H9 (cell line): ENCODE data around the gene ACVR1. TPM values are rescaled to one million over a fixed set of nuclear protein-coding genes. Genes with fewer than 3 reads are reported as not detected.

Experiments used
- DNase-seq: peaks from one replicate; pipeline ENCODE4 v3.0.0-alpha.2; 2017
- H2AFZ ChIP-seq: one replicate; pipeline ENCODE4 v1.6.1; 2013; ENCODE audit warnings: mild to moderate bottlenecking, low read length, control low read depth, moderate library complexity
- H2AK5ac ChIP-seq: 2 replicates; pipeline ENCODE4 v1.6.1; 2013; ENCODE audit warnings: low read length, control low read depth, mixed read lengths; ENCODE audit not compliant: insufficient read length
- H2BK120ac ChIP-seq: one replicate; pipeline ENCODE4 v1.6.1; 2013; ENCODE audit warnings: low read depth, mild to moderate bottlenecking, low read length, control low read depth, inconsistent platforms; ENCODE audit not compliant: poor library complexity, severe bottlenecking
- H2BK12ac ChIP-seq: 2 replicates; pipeline ENCODE4 v1.6.1; 2013; ENCODE audit warnings: low read length, control low read depth, mixed read lengths, low read depth; ENCODE audit not compliant: insufficient read length
- H2BK15ac ChIP-seq: 2 replicates; pipeline ENCODE4 v1.6.1; 2013; ENCODE audit warnings: low read depth, low read length, control low read depth
- H2BK20ac ChIP-seq: one replicate; pipeline ENCODE4 v1.6.1; 2013; ENCODE audit warnings: low read depth, mild to moderate bottlenecking, low read length, control low read depth, inconsistent platforms; ENCODE audit not compliant: poor library complexity, severe bottlenecking
- H2BK5ac ChIP-seq: 2 replicates; pipeline ENCODE4 v1.6.1; 2013; ENCODE audit warnings: low read length, control low read depth, mixed read lengths; ENCODE audit not compliant: insufficient read length
- H3K14ac ChIP-seq: 2 replicates; pipeline ENCODE4 v1.6.1; 2013; ENCODE audit warnings: low read length, control low read depth; ENCODE audit not compliant: insufficient read depth
- H3K18ac ChIP-seq: 2 replicates; pipeline ENCODE4 v1.6.1; 2013; ENCODE audit warnings: low read depth, mild to moderate bottlenecking, mixed read lengths, low read length, control low read depth; ENCODE audit not compliant: insufficient read length
- H3K23ac ChIP-seq: 2 replicates; pipeline ENCODE4 v1.6.1; 2013; ENCODE audit warnings: low read length, control low read depth, mixed read lengths, low read depth; ENCODE audit not compliant: insufficient read length
- H3K23me2 ChIP-seq: 2 replicates; pipeline ENCODE4 v1.6.1; 2013; ENCODE audit warnings: low read depth, mild to moderate bottlenecking, mixed read lengths, low read length, control low read depth; ENCODE audit not compliant: insufficient read length, poor library complexity, severe bottlenecking
- H3K27ac ChIP-seq: 2 replicates; pipeline ENCODE4 v1.5.1; 2013; ENCODE audit warnings: low read length, control low read depth, mixed read lengths, low read depth; ENCODE audit not compliant: insufficient read length
- H3K27me3 ChIP-seq: 2 replicates; pipeline ENCODE4 v1.6.1; 2013; ENCODE audit warnings: low read length, control low read depth, inconsistent platforms; ENCODE audit not compliant: insufficient read depth
- H3K4ac ChIP-seq: 2 replicates; pipeline ENCODE4 v1.6.1; 2013; ENCODE audit warnings: low read depth, mild to moderate bottlenecking, control low read depth, inconsistent platforms, low read length, moderate library complexity
- H3K4me1 ChIP-seq: 2 replicates; pipeline ENCODE4 v1.6.1; 2013; ENCODE audit warnings: low read length, control low read depth, inconsistent platforms; ENCODE audit not compliant: insufficient read depth
- H3K4me2 ChIP-seq: 2 replicates; pipeline ENCODE4 v1.6.1; 2013; ENCODE audit warnings: low read length, control low read depth, mixed read lengths; ENCODE audit not compliant: insufficient read length, insufficient read depth
- H3K56ac ChIP-seq: 2 replicates; pipeline ENCODE4 v1.6.1; 2013; ENCODE audit warnings: low read depth, mild to moderate bottlenecking, mixed read lengths, low read length, control low read depth; ENCODE audit not compliant: insufficient read length
- H3K79me1 ChIP-seq: 2 replicates; pipeline ENCODE4 v1.6.1; 2013; ENCODE audit warnings: low read depth, mild to moderate bottlenecking, moderate library complexity, low read length, control low read depth, inconsistent platforms; ENCODE audit not compliant: insufficient read depth, poor library complexity, severe bottlenecking
- H3K79me2 ChIP-seq: 2 replicates; pipeline ENCODE4 v1.6.1; 2013; ENCODE audit warnings: low read length, control low read depth, inconsistent platforms; ENCODE audit not compliant: insufficient read depth
- H3K9ac ChIP-seq: 2 replicates; pipeline ENCODE4 v1.6.1; 2013; ENCODE audit warnings: low read length, control low read depth, mixed read lengths; ENCODE audit not compliant: insufficient read length; ENCODE audit errors: extremely low read depth
- H3K9me3 ChIP-seq: one replicate; pipeline ENCODE4 v1.6.1; 2013; ENCODE audit warnings: low read depth, low read length, inconsistent platforms; ENCODE audit not compliant: control insufficient read depth
- H3T11ph ChIP-seq: one replicate; pipeline ENCODE4 v1.6.1; 2013; ENCODE audit warnings: mild to moderate bottlenecking, low read length, control low read depth, inconsistent platforms
- H4K20me1 ChIP-seq: one replicate; pipeline ENCODE4 v1.6.1; 2013; ENCODE audit not compliant: control insufficient read depth, insufficient read length, insufficient read depth
- H4K5ac ChIP-seq: 2 replicates; pipeline ENCODE4 v1.6.1; 2013; ENCODE audit warnings: low read depth, mild to moderate bottlenecking, mixed read lengths, low read length, control low read depth; ENCODE audit not compliant: insufficient read length
- H4K8ac ChIP-seq: replicated peaks from 2 replicates; pipeline ENCODE4 v1.6.1; 2013; ENCODE audit warnings: low read length, control low read depth, mixed read lengths, low read depth; ENCODE audit not compliant: insufficient read length
- H4K91ac ChIP-seq: 2 replicates; pipeline ENCODE4 v1.6.1; 2013; ENCODE audit warnings: low read depth, mild to moderate bottlenecking, moderate library complexity, mixed read lengths, low read length, control low read depth; ENCODE audit not compliant: insufficient read length
- H3K27ac Mint-ChIP-seq, 3 experiments: 2 replicates in 2 of 3; 3 replicates in 1 of 3; pipeline ENCODE4 v1.8.0; 2020 to 2021; ENCODE audit warnings: mixed read lengths in 3 of 3, mild to moderate bottlenecking in 1 of 3, moderate library complexity in 1 of 3
- H3K27me3 Mint-ChIP-seq: 2 replicates; pipeline ENCODE4 v1.8.0; 2021; ENCODE audit warnings: low read depth, mild to moderate bottlenecking, moderate library complexity, mixed read lengths
- H3K36me3 Mint-ChIP-seq, 3 experiments: 2 replicates in 2 of 3; 3 replicates in 1 of 3; pipeline ENCODE4 v1.8.0; 2020 to 2021; ENCODE audit warnings: low read depth in 3 of 3, mixed read lengths in 3 of 3; ENCODE audit not compliant: insufficient read depth in 1 of 3
- H3K4me1 Mint-ChIP-seq, 2 experiments: 2 replicates each; pipeline ENCODE4 v1.8.0; 2020; ENCODE audit warnings: mixed read lengths in 2 of 2
- H3K4me3 Mint-ChIP-seq, 2 experiments: 2 replicates in 1 of 2; 3 replicates in 1 of 2; pipeline ENCODE4 v1.8.0; 2020 to 2021; ENCODE audit warnings: mild to moderate bottlenecking in 2 of 2, mixed read lengths in 2 of 2, moderate library complexity in 1 of 2
- H3K9me3 Mint-ChIP-seq, 2 experiments: 2 replicates in 1 of 2; 3 replicates in 1 of 2; pipeline ENCODE4 v1.8.0; 2020; ENCODE audit warnings: mild to moderate bottlenecking in 2 of 2, mixed read lengths in 2 of 2, moderate library complexity in 1 of 2
- CTCF ChIP-seq: fragments of 200-600 bp; sonication (generic); conservative IDR thresholded peaks from 3 replicates; pipeline ENCODE4 v1.8.0; 2021; ENCODE audit warnings: antibody characterized with exemption, mild to moderate bottlenecking
- WGBS: extraction: QIAGEN DNeasy Blood & Tissue Kit; methylation state at CpG from one replicate; pipeline ENCODE4 v1.1.7; 2013; ENCODE audit warnings: missing lambda C conversion rate, low lambda C conversion rate, mixed read lengths; ENCODE audit not compliant: insufficient read length; ENCODE audit errors: extremely low coverage; 5-methylcytosine and 5-hydroxymethylcytosine counted together
- total RNA-seq: library from RNA; stranded (reverse); gene quantifications from 2 replicates; pipeline ENCODE4 v1.2.1, GENCODE V29; 2021

The ACVR1 gene
- total RNA-seq, 1 experiment from 2014 or later = 21.2 TPM

GRCh38 chr2:157825885-157826284 lies 50.2 kb downstream of the ACVR1 start:
- no peak overlapping the region for H3K4ac ChIP-seq
- H3K9me3 ChIP-seq = no peaks in the 10 kb centered on the region
- H3K36me3 Mint-ChIP-seq = peaks cover 0 to 2% (median 0%) of the 10 kb centered on the region in 3 experiments; a peak in 2 of 7 replicates
- H2BK15ac ChIP-seq = no peak overlapping the region
- no peaks in the 10 kb centered on the region for H3K27me3 ChIP-seq
- H3K9ac ChIP-seq = no peak overlapping the region
- no peak overlapping the region for H3K4me2 ChIP-seq
- no peak overlapping the region for H2AK5ac ChIP-seq
- H4K8ac ChIP-seq = no peak overlapping the region
- TF ChIP-seq CTCF = no peak
- H4K5ac ChIP-seq = no peak overlapping the region
- WGBS = no CpG with 5 or more reads among the region's 6 CpGs
- H2BK20ac ChIP-seq = no peak overlapping the region
- no peaks in the 10 kb centered on the region for H4K20me1 ChIP-seq
- H3T11ph ChIP-seq = no peak overlapping the region
- H3K23me2 ChIP-seq = no peaks in the 10 kb centered on the region
- H3K27ac ChIP-seq = no peak overlapping the region
- no peak overlapping the region for H2AFZ ChIP-seq
- no peak for DNase-seq
- H2BK12ac ChIP-seq = no peak overlapping the region
- peaks cover 3% of the 10 kb centered on the region; the same call in 1 of the 2 replicates for H3K4me1 ChIP-seq
- no peaks in the 10 kb centered on the region for H3K9me3 Mint-ChIP-seq
- H3K79me2 ChIP-seq = no peaks in the 10 kb centered on the region
- H2BK120ac ChIP-seq = no peak overlapping the region
- H4K91ac ChIP-seq = no peak overlapping the region
- H3K56ac ChIP-seq = no peak overlapping the region
- no peaks in the 10 kb centered on the region for H3K79me1 ChIP-seq
- H3K27ac Mint-ChIP-seq = peak overlapping the region in 2 of 3 experiments; percentile 10 to 56; a peak in 2 of 7 replicates
- H3K27me3 Mint-ChIP-seq = no peaks in the 10 kb centered on the region
- no peak overlapping the region for H2BK5ac ChIP-seq
- no peak overlapping the region for H3K23ac ChIP-seq
- no peak overlapping the region for H3K4me3 Mint-ChIP-seq
- H3K18ac ChIP-seq = no peak overlapping the region
- H3K4me1 Mint-ChIP-seq = peaks cover 9 to 10% of the 10 kb centered on the region in 2 experiments
- no peak overlapping the region for H3K14ac ChIP-seq
